NCI-H1694 treated with DMSO at 0.1 percent for 48 hours (cell line): Measurements from ENCODE around the gene EDN1.

Experiments
- DNase-seq: peaks from one replicate; lab custom pipeline; 2025; lab: John Stamatoyannopoulos, UW

EDN1 gene

GRCh38 chr6:12270551-12271230 is 19.5 kb upstream of the EDN1 start:
- DNase-seq, result no peak

- no peak for DNase-seq
These were observed 18.6 kb upstream of the EDN1 start for GRCh38 chr6:12271594-12271993.

DNA sequence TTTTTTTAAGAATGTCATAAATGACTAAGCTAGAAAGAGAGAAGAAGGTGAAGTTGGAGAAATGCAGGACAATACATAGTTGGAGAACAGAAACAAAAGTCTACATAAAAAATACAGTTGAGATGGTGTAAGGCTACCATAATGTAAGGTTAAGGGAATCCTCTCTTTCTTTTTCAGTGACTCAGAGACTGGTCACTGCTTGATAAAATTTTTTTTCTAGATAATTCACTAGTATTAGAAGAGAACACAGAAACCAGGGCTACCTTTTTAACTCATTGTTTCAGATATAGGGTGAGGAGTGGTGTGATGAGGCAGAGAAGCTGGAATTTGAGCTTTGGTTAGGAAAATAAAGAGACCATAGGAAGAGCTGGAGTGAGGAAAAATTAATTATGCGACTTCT is 18.2 kb upstream of the EDN1 start:
- no peak for DNase-seq

- no peak for DNase-seq
These were observed 15.1 kb upstream of the EDN1 start for GRCh38 chr6:12275107-12275506.

DNA sequence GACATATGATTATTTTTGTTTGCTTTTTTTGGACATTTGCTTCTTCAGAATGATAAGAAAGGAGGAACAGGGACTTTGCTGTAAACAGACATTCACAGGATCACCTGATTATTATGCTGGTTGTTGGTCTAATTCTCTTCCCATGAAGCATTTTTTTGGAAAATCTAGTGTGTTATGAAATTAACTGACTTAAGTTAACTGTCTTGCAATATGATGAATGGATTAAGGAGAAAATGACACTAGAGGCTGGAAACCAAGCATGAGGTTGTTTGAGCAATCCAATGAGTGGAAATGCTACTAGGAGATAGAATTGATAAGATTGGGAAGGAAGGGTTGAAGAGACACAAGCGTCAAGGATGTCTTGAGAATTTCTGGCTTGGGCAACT is 13.2 kb upstream of the EDN1 start:
- DNase-seq, result no peak

- DNase-seq, result no peak
These were observed 12.8 kb upstream of the EDN1 start for GRCh38 chr6:12277386-12277785.

DNA sequence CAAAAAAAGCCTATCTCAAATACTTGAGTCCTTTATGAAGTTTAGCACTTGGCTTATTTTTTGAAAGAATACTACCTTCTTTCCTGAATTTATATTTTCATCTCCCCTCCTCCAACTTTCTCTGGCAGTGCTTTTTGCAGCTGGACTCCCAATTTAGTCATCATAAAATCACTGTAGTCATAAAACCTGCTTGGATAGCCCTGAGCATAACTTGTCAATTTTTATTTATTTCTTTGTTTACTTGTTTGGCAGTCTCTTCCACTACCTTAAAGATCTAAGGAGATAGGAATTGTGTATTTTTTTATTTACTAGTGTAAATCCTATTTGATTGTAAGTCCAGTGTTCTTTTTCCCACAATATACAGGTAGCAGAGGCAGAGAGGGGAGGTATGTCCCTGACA is 11.2 kb upstream of the EDN1 start:
- DNase-seq, result no peak

DNA sequence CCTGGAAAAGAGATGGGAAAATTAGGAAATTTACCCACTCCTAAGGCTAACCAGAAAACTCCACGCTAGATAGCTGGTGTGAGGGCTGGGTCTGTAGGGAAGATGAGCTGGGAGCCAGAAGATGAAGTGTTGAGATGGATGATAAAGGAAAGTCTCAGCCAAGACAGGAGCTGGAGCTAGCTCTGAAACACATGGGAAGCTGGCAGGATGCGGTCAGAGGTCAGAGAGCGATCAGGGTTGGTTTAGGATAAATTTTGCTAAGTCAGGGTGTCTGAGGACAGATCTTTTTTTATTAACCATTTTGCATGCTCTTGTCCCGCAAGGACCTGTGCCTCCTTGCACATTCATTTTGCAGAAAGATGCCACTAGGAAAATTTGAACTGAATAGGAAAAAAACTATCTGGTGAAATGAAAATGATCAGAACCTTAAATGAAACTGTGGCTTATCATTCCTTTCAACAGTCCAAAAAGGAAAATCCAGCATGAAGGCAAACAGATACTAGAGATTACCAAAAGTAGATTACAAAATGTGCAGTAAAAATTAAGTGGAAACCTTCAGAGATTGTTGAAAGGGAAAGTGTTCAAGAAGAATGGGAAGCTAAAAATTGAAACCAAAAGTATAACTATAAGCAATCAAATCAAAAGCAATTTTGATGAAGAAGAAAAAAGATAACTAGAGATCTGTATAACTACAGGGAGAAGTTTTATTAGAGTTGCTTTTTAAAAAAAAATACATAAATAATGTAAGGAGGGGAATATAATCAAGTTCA is 10.7 kb upstream of the EDN1 start:
- no peak for DNase-seq

DNA sequence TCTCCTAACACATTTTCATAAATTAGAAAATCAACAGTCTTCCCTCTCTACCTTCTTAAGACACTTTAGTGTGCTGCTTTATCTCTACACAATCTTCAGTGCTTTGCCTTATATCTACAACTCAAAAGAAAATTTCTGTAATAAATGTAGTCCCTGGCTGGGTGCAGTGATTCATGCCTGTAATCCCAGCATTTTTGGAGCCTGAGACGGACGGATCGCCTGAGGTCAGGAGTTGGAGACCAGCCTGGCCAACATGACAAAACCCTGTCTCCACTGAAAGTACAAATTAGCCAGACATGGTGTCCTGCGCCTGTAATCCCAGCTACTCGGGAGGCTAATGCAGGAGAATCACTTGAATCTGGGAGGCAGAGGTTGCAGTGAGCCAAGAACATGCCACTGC is 9.7 kb upstream of the EDN1 start:
- no peak for DNase-seq

DNA sequence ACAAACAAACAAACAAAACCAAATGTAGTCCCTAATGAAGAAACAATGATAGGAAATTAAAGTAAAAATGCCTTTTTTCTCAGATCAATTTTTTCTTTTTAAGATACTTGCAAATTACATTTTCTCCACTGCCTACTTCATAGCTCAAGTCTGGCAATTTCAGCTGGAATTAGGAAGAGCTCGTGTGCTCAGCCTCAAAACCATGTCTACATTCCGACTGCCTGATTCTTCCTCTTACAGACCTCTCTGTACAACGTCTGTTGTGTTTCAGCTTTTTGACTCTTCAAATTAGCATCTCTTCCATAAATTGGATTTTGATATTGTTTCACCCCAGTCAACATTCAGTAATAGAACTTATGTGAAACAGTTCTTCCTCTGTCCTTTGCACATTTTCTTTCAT is 9.3 kb upstream of the EDN1 start:
- DNase-seq, result no peak

DNA sequence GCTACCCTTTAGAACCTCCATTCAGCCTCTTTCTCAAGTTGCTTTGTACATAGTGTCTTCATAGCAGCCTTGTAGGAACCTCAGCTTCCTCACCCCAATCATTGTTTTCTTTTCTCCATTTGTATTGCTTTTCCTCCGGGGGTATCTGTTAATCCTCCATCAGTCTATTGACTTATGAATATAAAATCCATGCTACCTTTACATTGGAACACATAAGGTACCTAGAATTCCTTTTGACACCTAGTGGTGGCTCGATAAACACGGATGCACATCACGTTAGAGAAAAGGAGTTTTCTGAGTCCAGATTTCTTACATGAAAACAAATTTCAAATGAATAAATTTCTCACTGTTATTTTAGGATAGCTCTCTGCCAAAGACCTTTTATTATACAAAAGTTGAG is 6.3 kb upstream of the EDN1 start:
- no peak for DNase-seq

DNA sequence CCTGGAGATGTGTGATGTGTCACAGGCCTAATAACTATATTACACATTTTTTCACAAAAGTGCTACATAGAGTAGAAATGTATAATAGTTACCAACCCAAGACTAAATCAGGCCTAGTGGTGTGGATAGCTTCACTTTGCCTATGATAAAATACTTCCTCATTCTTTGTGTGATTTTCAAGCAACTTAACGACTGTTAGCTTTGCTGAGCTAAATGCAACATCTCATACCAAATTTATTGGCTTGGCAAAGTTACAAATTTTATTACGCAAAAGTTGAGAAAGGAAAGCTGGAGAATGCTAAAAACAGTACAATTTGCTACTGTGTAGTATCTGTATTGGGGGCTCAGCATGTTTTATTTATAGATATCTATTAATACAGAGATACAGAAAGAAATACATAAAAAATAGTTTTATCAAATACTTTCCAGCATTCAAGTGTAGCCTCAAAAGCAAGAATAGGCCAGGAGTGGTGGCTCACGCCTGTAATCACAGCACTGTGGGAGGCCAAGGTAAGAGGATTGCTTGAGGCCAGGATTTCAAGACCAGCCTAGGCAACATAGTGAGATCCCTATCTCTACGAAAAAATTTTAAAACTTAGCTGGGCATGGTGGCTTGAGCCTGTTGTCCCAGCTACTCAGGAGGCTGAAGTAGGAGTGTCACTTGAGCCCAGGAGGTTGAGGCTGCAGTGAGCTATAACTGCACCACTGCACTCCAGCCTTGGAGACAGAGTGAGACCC is 3.6 kb upstream of the EDN1 start:
- DNase-seq, result no peak

DNA sequence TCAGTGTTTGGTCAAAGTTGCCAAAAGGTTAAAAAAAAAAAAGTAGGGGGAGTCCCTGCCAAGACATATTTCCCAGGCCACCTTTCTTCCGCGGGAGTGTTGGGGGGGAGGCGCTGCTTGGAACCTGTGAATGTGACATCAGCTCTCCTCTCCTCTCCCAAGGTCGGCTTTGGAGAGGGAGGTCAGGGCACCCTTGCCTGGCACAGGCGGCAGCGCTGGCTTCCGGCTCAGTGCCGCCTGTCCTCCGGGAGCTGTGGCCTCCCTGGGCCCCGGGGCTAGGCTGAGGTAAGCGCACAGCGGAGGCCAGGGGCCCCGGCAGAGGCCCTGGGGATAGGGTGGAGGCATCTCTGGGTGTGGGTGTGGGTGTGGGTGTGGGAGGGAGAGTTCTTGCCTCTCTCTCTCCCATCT is 1.9 kb upstream of the EDN1 start:
- no peak for DNase-seq

- no peak for DNase-seq
These were observed 1.2 kb upstream of the EDN1 start for GRCh38 chr6:12288914-12289313.

DNA sequence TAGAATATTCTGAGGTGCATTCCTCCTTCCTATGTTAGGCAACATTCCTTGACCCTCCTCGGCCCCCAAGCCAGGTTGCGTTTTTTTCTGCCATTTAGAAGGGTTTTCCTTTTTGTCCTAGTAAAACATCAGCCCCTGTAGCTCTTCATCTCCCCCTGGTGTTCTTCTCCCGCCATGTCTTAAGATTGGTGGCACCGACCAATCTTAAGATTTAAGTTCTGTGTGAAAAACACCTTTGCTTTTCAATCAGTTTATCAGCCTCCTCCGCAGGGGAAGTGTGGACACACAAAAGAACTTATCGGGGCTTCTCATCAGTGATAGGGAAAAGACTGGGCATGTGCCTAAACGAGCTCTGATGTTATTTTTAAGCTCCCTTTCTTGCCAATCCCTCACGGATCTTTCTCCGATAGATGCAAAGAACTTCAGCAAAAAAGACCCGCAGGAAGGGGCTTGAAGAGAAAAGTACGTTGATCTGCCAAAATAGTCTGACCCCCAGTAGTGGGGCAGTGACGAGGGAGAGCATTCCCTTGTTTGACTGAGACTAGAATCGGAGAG is 719 bp upstream of the EDN1 start:
- no peak for DNase-seq

DNA sequence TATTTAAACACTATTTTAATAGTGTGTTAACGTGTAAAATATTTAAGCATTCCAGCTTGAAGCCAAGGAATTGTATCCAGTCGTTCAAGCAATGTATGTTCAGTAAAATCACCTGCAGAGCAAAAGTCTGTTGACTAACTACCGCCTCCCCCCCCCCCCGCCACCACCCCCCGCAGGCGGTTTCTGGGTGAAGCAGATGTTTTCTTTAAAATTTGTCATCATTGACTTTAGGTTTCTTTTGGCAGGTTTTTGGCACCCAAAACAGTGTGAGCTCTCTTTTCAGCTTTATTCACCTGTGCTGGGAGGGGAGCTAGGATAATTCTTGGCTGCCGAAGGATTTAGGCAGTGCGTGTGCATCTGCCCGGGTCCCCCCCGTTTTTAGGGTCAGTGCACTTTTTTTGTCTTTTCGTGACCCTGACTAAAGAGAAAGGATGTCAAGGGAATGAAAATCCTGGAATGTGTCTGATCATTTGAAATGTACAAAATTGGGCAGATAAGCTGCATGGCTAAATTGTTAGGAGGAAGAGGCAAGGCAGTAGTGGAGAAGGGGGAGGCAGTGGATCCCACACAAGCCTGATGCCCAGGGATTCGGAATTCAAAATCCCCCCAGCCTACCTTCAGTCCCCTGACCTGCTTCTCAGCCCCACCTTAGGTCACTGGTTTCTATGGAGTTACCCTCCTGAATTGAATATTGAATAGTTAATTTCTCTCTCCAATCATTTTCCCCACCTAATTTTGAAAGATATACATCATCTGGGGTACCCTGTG is 1.1 kb downstream of the EDN1 start:
- DNase-seq, result no peak

DNA sequence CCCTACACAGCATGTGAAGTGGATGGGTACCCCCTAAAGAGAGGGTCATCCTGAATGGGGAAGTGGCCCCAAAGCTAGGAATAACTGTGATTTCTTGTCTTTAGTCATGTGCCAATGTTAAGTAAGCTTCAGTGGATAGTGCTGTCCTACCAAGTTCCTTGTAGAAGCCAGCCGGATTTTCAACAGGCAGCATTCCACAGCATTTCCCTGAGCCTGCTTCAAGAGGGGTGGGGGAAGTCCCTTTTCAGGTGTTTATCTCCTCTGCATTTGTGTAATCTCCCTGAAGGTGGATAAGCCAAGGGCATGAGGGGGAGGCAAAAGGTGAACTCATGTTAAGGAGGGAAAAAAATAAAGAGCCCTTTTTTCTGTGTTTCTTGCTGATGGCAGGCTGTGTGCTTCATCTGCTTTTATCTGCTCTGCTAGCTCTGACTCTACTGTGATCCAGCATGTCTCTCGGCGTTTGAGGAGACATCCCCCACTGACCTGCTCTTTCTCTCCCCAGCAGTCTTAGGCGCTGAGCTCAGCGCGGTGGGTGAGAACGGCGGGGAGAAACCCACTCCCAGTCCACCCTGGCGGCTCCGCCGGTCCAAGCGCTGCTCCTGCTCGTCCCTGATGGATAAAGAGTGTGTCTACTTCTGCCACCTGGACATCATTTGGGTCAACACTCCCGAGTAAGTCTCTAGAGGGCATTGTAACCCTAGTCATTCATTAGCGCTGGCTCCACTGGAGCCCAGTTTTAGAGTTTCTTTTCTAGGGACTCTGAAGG is 1.9 kb downstream of the EDN1 start:
- no peak for DNase-seq

GRCh38 chr6:12293235-12293930 is 3.2 kb downstream of the EDN1 start:
- no peak for DNase-seq

- no peak for DNase-seq
These were observed 4.0 kb downstream of the EDN1 start for GRCh38 chr6:12293931-12294807.
